Colon (tissue), 2 donors: ENCODE data around the gene STX17.

Source experiments
- FAIRE-seq: peaks from 2 replicates; lab custom pipeline; 2012; peaks lifted over from hg19 to GRCh38; lab: Jason Lieb, UNC
- donor health status: control.
- donor health status: control.

Gene STX17

DNA sequence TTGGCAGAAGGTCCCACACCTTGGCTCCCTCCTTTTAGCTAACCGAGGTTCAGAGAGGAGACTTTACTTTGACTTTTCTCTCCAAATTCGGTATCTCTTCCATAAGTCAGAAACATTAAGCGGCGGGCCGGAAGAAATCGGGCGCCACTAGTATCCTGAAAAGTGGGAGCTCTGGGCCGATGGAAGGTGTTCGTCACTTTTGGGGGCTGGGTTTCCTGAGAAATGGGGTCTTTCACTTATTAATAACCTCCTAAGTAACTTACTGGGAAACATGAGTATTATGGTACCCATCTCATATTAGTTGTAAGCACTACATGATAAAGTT, 716 bp downstream of the STX17 start:
- no peak for FAIRE-seq

DNA sequence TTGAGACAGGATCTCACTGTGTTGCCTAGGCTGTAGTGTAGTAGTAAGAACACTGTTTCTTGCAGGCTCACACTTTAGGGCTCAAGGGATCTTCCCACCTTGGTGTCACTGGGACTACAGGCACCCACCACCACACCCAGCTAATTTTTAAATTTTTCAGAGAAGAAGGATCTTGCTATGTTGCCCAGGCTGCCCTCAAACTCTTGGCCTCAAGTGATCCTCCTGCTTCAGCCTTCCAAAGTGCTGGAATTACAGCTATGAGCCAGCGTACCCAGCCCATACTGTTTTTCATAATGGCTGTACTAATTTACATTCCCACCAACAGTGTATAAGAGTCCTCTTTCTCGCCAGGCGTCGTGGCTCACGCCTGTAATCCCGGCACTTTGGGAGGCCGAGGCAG, 5.1 kb downstream of the STX17 start:
- FAIRE-seq = no peak

GRCh38 chr9:99916650-99917049, 10.2 kb downstream of the STX17 start:
- no peak for FAIRE-seq

DNA sequence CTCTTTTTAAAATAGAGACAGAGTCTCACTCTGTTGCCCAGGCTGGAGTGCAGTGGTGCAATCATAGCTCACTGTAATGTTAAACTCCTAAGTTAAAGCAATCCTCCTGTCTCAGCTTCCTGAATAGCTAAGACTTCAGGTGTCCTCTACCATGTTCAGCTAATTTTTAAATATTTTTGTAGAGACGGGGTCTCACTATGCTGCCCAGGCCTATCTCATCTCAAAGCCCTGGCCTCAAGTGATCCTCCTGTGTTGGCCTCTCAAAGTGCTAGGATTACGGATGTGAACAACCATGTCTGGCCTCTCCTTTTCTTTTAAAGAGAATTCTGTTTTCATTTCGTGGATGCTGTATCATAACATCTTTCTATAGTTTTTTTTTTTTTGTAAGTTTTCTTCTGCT, 11.7 kb downstream of the STX17 start:
- no peak for FAIRE-seq

GRCh38 chr9:99919930-99920329, 13.5 kb downstream of the STX17 start:
- no peak for FAIRE-seq

DNA sequence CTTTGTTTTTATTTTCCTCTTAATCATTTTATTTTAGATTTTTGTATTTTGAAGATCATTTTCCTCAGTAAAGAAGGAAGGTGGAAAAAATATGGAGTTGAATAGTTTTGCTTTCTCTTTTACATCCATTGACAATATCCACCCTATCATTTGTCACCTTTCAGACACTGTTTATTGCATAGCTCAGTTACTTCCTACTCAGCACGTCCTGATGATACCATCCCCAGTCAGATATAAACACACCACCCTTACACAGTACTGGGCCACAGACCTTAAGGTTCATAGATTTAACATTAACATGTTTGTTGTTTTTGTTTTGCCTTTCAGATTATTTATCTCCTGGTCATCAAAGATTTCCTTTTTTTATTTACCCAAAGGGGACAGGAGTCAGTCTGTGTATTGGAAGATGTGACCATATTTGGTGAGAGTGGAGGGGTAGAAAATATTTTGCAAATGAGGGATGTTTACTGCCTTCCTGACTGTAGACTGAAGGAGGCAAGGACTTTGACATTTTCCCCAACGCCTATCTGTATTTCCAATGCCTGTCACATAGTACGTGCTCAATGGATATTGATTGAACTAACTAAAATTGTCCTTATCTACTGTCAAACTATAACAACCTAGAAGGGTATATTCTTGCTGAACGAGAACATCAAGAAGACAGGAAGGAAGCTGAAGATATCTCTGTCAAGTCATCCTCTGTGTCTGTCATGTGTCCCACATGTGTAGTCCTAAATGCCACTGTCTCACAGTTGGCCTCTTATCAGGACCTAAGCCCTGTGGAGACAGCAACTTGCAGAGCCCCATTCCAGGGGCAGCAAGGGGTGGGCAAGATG, 15.6 kb downstream of the STX17 start:
- no peak for FAIRE-seq

DNA sequence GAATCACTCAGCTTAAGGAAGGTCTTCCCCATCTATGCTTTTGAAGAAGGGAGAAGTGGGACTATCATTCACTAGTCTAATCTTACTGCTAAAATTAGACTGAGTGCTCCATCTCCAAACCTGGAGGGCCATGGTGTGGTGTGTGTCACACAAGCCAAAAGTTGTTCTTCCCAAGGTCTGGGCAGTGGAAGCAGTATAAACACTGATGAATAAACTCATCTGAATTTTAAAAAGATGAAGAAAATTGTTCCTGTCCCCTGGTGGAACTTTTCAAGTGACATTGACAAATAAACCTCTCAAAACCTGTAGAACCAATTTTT, 16.2 kb downstream of the STX17 start:
- no peak for FAIRE-seq

DNA sequence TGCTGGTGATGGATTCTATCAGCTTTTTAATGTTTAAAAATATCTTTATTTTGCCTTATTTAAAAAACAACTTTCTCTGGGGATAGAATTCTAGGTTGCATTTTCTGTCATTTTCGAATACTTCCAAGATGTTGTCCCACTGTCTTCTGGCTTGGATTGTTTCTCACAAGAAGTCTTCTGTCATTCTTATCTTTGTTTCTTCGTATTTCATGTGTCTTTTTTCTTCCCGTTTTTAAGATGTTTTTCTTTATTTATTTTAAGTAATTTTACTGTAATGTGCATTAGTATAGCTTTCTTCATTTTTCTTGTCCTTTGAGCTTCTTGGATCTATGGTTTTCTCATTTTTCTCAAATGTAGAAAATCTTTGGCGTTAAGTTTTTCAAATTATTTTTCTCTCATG, 19.1 kb downstream of the STX17 start:
- FAIRE-seq = no peak

DNA sequence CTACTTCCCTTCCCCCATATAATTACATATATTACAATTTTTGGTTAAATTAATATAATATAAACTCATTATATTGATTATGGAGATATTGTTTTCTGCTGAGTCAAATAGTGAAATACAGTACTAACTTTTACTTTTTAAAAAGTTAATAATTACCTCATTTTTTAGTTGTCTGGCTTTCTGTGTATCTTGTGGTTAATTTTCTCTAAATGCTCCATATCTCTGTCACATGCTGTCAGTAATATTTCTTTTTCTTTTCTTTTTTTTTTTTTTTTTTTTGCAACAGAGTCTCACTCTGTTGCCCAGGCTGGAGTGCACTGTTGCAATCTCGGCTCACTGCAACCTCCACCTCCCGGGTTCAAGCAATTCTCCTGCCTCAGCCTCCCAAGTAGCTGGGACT, 23.2 kb downstream of the STX17 start:
- no peak for FAIRE-seq

DNA sequence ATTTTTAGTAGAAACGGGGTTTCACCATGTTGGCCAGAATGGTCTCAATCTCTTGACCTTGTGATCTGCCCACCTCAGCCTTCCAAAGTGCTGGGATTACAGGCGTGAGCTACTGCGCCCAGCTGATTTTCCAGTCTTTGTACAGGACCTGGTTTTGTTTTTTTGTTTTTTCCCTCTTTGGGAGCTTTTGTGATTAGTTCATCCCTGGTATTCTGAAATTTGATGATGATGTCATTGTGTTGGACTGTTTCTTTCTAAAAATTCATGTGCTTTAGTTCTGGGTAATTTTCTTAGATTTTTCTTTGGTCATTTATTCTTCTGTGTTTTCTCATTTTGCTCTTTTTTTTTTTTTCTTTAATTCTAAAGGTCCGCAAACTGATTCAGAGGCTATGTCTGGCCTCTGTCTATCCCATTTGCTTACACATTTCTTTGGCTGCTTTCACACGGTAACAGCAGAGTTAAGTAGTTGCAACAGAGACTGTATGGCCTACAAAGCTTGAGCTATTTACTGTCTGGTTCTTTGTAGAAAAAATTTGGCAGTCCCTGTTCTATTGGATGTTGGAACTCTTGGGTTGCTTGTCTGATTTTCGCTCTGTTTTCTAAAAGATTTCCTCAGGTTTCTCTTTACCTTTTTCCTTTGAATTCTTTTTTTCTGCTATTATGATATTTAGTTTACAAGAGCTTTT, 24.8 kb downstream of the STX17 start:
- FAIRE-seq = no peak

- FAIRE-seq = no peak
Observed at GRCh38 chr9:99936947-99937587, 30.6 kb downstream of the STX17 start.

- FAIRE-seq = no peak
Observed at GRCh38 chr9:99947395-99947794, 40.9 kb downstream of the STX17 start.

DNA sequence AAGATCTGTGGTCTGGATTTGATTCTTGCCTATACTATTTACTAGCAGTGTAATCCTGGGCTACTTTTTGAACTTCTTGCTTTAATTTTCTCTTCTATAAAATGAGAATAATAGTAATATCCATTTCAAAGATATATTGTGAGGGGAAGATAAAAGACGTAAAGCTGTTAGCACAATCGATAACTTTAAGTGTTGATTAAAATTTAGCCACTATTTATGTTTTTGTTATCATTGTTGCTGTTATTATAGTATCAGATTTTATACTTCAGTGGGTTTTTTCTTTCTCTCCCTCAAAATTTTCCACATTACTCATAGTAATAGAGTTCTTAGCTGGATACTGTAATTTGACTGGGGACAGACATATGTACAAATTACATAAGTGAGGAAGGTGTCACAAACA, 42.0 kb downstream of the STX17 start:
- FAIRE-seq = no peak

- FAIRE-seq = no peak
Observed at GRCh38 chr9:99948896-99949295, 42.4 kb downstream of the STX17 start.

DNA sequence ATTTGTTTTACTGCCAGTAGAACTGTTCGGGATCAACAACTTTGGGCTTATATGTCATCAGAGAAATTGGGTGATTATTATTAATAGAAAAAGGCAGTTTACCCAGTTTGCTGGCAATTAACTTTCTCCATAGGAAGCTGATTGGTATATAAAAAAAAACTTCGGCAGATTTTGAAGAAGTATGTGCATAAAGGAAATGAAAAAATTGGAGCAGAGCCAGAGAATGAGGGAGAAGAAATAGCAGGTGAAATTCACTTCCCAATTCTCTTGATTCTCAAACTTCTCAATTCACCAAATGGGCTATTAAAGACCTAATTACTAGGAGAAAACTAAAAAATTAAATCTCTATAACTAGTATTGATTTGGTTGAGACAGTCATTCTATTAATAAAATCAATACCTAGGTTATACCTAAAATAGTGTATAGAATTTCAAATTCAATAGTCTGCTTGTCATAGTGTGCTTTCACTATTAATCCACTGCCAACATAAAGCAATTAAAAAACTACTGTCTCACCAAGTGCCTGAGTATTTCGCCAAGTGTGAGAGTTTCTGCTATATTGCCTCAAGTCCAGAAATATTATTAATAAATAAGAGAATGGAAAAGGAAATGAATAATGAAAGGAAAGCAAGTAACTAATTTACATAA, 47.5 kb downstream of the STX17 start:
- FAIRE-seq = no peak

DNA sequence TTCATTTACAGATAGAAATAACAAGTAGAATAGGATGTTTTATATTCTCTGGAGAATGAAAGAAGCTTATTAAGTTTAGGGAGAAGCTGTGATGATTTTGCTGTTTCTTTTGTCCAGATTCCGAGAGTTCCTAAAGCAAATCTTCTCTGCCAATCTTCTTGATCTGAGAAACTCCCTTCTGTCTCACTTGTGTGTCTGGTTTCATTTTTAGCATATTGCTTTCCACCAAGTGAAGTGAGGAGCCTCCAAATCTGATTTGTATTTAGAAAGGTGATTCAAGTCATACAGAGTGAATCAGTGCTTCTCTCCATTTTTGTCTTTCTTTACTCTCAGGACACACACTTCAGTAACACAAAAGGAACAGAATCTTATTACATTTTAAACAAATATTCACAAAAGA, 48.4 kb downstream of the STX17 start:
- no peak for FAIRE-seq

DNA sequence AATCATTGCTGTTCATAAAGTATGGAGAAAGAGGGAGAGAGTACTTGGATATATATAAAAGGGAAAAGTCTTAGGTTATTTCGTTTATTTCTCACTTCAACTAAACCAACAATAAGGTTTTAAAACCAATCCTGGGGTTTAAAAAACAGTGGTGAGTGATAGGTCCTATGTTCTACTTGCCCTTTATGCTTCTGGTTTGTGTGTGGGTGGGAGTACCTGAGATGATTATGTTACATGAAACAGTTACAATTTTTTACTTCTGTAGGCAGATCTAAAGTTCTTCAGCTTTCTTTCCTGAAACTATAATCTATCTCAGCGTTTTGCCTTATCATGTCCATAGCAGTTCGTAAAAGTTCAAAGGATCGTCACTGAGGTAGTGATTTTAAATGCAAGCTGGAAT, 49.2 kb downstream of the STX17 start:
- no peak for FAIRE-seq

DNA sequence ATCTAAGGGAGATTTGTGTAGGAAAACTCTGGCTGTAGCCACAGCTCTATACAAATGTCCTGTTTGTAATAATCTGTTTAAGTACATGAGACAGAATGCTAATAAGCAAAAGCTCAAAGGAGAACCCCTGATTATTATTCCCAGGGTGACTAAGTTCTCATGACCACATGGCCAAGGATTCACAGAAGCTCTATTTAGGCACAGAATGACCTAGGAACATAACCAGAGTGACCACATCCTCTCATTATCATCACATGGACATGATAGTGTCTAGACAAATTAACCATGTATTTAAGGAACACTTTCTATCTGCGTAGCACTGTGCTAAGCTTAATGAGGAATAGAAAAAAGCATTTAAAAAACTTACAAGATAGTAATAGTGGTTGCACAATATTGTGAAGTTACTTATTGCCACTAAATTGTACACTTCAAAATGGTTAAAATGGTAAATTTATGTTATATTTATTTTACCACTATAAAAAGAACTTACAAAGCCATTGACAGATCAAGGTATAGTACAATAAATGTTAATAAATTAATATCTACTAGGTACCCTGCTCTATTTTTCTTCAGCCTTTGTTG, 56.3 kb downstream of the STX17 start:
- no peak for FAIRE-seq

DNA sequence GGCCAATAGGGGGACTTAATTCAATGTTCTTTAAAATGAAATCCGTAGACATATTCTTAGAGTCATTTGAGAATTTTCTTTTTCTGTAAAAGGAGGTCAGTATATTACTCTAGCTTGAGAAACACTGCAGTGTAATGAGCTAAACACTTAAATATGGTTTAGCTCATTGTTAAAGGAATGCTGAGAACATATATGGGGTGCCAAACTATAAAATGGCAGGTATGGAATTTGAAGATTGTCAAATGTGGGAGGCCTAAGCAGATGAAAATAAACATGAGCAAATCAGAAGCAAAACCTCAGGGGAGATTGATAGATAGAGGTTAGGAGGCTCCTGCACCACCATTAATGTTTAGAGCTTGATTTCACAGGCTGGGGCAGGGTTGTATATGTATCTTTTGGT, 57.9 kb downstream of the STX17 start:
- FAIRE-seq = no peak

GRCh38 chr9:99966001-99966400, 59.5 kb downstream of the STX17 start:
- no peak for FAIRE-seq

DNA sequence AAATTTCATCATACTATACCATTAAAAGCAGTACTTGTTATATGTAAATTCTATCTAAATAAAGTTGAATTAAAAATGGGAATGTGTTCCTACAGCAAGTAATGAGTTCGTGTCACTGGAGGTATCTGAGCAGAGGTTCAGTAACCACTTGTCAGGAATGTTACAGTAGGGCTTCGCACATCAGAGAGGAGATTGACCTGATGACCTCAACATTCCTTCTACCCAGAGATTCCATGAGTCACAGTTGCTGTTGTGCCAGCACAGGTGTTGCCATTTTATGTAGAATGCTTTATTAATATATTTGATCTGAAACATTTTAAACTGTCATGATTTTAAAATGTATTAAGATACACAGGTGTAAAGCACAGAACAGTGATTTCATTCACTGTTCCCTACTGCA, 60.3 kb downstream of the STX17 start:
- no peak for FAIRE-seq

- no peak for FAIRE-seq
Observed at GRCh38 chr9:99967457-99967856, 61.0 kb downstream of the STX17 start.

GRCh38 chr9:99970481-99970880, 64.0 kb downstream of the STX17 start:
- FAIRE-seq = no peak
